Muscle layer of colon (tissue), 2 donors: ENCODE results near the gene IRF2.

ENCODE experiments used
- H3K27ac ChIP-seq: one replicate; pipeline ENCODE4 v1.7.0; 2013; ENCODE audit warnings: low read depth, mild to moderate bottlenecking, low read length, moderate library complexity
- H3K27me3 ChIP-seq, 2 donors: one replicate each; pipeline ENCODE4 v1.7.0; 2013; ENCODE audit warnings: low read length in 2 of 2, mild to moderate bottlenecking in 2 of 2; ENCODE audit not compliant: insufficient read depth in 2 of 2, control insufficient read depth in 1 of 2
- H3K36me3 ChIP-seq: one replicate; pipeline ENCODE4 v1.7.0; 2013; ENCODE audit warnings: mild to moderate bottlenecking, low read length; ENCODE audit not compliant: insufficient read depth
- H3K4me1 ChIP-seq: one replicate; pipeline ENCODE4 v1.7.0; 2013; ENCODE audit warnings: mild to moderate bottlenecking, low read length; ENCODE audit not compliant: insufficient read depth
- H3K4me3 ChIP-seq, 2 donors: one replicate each; pipeline ENCODE4 v1.7.0; 2013; ENCODE audit warnings: low read length in 2 of 2, low read depth in 1 of 2, mild to moderate bottlenecking in 1 of 2, moderate library complexity in 1 of 2
- H3K9ac ChIP-seq: one replicate; pipeline ENCODE4 v1.7.0; 2013; ENCODE audit warnings: low read length
- H3K9me3 ChIP-seq: one replicate; pipeline ENCODE4 v1.7.0; 2013; ENCODE audit warnings: mild to moderate bottlenecking, low read length
- donor health status: abdominal sarcoma.
- donor health status: Adenocarcinoma of cecum.

IRF2 gene

GRCh38 chr4:184472614-184473498 lies 1.5 kb downstream of the IRF2 start:
- Histone ChIP-seq H3K9me3 (no peaks in the 10 kb centered on the region), H3K4me1 (peaks cover 47% of the 10 kb centered on the region), H3K27ac (peak overlapping the region; percentile 87), H3K9ac (peak overlapping the region; percentile 81), H3K36me3 (no peaks in the 10 kb centered on the region), H3K4me3 (peak overlapping the region; percentile 53 to 71), H3K27me3 (no peaks in the 10 kb centered on the region)

- no peaks in the 10 kb centered on the region for H3K36me3 ChIP-seq
- H3K4me3 ChIP-seq, result peak overlapping the region; percentile 53 to 71
- peaks cover 49% of the 10 kb centered on the region for H3K4me1 ChIP-seq
- no peaks in the 10 kb centered on the region for H3K9me3 ChIP-seq
- H3K9ac ChIP-seq, result peak overlapping the region; percentile 81
- H3K27ac ChIP-seq, result peak overlapping the region; percentile 87
- H3K27me3 ChIP-seq, result no peaks in the 10 kb centered on the region
These were observed 2.3 kb downstream of the IRF2 start for GRCh38 chr4:184471881-184472613.

- Histone ChIP-seq H3K27ac (no peak overlapping the region), H3K4me3 (no peak overlapping the region)
These were observed 3.6 kb downstream of the IRF2 start for GRCh38 chr4:184470785-184471110.

GRCh38 chr4:184466634-184467033 lies 7.7 kb downstream of the IRF2 start:
- H3K36me3 ChIP-seq, result no peaks in the 10 kb centered on the region
- H3K27me3 ChIP-seq, result no peaks in the 10 kb centered on the region
- H3K4me3 ChIP-seq, result no peak overlapping the region
- no peak overlapping the region for H3K27ac ChIP-seq
- H3K9ac ChIP-seq, result no peak overlapping the region
- H3K4me1 ChIP-seq, result peaks cover 35% of the 10 kb centered on the region
- H3K9me3 ChIP-seq, result no peaks in the 10 kb centered on the region

More at GRCh38 chr4:184470785-184471110, 3.6 kb downstream of the IRF2 start:
- Histone ChIP-seq H3K4me1 (peaks cover 45% of the 10 kb centered on the region), H3K9me3 (no peaks in the 10 kb centered on the region), H3K36me3 (no peaks in the 10 kb centered on the region), H3K27me3 (no peaks in the 10 kb centered on the region), H3K9ac (no peak overlapping the region)

GRCh38 chr4:184464759-184465454 lies 9.4 kb downstream of the IRF2 start:
- Histone ChIP-seq H3K27ac (no peak overlapping the region), H3K4me1 (peaks cover 25% of the 10 kb centered on the region), H3K9me3 (no peaks in the 10 kb centered on the region), H3K4me3 (no peak overlapping the region), H3K9ac (no peak overlapping the region), H3K36me3 (no peaks in the 10 kb centered on the region), H3K27me3 (no peaks in the 10 kb centered on the region)

GRCh38 chr4:184463856-184464255 lies 10.5 kb downstream of the IRF2 start:
- no peak overlapping the region for H3K4me3 ChIP-seq
- H3K27me3 ChIP-seq, result no peaks in the 10 kb centered on the region
- H3K9ac ChIP-seq, result no peak overlapping the region
- no peak overlapping the region for H3K27ac ChIP-seq
- no peaks in the 10 kb centered on the region for H3K36me3 ChIP-seq
- peaks cover 17% of the 10 kb centered on the region for H3K4me1 ChIP-seq
- no peaks in the 10 kb centered on the region for H3K9me3 ChIP-seq

GRCh38 chr4:184463158-184463557 lies 11.2 kb downstream of the IRF2 start:
- Histone ChIP-seq H3K9me3 (no peaks in the 10 kb centered on the region), H3K27me3 (no peaks in the 10 kb centered on the region), H3K27ac (no peak overlapping the region), H3K4me3 (no peak overlapping the region), H3K36me3 (no peaks in the 10 kb centered on the region), H3K9ac (no peak overlapping the region), H3K4me1 (peaks cover 17% of the 10 kb centered on the region)

GRCh38 chr4:184462724-184463123 lies 11.6 kb downstream of the IRF2 start:
- Histone ChIP-seq H3K27ac (no peak overlapping the region), H3K9ac (no peak overlapping the region), H3K36me3 (no peaks in the 10 kb centered on the region), H3K4me3 (no peak overlapping the region), H3K27me3 (no peaks in the 10 kb centered on the region), H3K4me1 (peaks cover 19% of the 10 kb centered on the region), H3K9me3 (no peaks in the 10 kb centered on the region)

- Histone ChIP-seq H3K9me3 (no peaks in the 10 kb centered on the region), H3K9ac (no peak overlapping the region), H3K27ac (no peak overlapping the region), H3K36me3 (no peaks in the 10 kb centered on the region), H3K4me1 (peaks cover 15% of the 10 kb centered on the region), H3K4me3 (no peak overlapping the region), H3K27me3 (no peaks in the 10 kb centered on the region)
These were observed 12.5 kb downstream of the IRF2 start for GRCh38 chr4:184461711-184462441.

- Histone ChIP-seq H3K27ac (no peak overlapping the region), H3K4me3 (no peak overlapping the region), H3K9me3 (no peaks in the 10 kb centered on the region), H3K27me3 (no peaks in the 10 kb centered on the region), H3K36me3 (no peaks in the 10 kb centered on the region), H3K9ac (no peak overlapping the region), H3K4me1 (peaks cover 11% of the 10 kb centered on the region)
These were observed 13.7 kb downstream of the IRF2 start for GRCh38 chr4:184460499-184461285.
